DND-41 (cell line): ENCODE results near the gene ZER1.

Source experiments
- ATAC-seq: fragments of 200-7000 bp; cut with Tn5 transposase; 3 replicates; pipeline ENCODE4 v1.9.1; 2021; ENCODE audit warnings: low read depth; ENCODE audit not compliant: insufficient read depth
- DNase-seq: peaks from one replicate; pipeline ENCODE4 v3.0.0-alpha.2; 2020
- H2AFZ ChIP-seq: 2 replicates; pipeline ENCODE4 v1.6.0; 2012; ENCODE audit warnings: low read depth, low read length
- H3K27ac ChIP-seq: 2 replicates; pipeline ENCODE4 v1.5.1; 2012; ENCODE audit warnings: low read length, inconsistent platforms
- H3K27me3 ChIP-seq: fragments of 200-600 bp; sonication (generic); 2 replicates; pipeline ENCODE4 v1.6.0; 2012; ENCODE audit warnings: low read length, mild to moderate bottlenecking, inconsistent platforms; ENCODE audit not compliant: insufficient read depth, poor library complexity
- H3K36me3 ChIP-seq: 2 replicates; pipeline ENCODE4 v1.5.1; 2012; ENCODE audit warnings: low read length, inconsistent platforms; ENCODE audit not compliant: insufficient read depth
- H3K4me1 ChIP-seq: 2 replicates; pipeline ENCODE4 v1.5.1; 2012; ENCODE audit warnings: mild to moderate bottlenecking, low read length; ENCODE audit not compliant: insufficient read depth
- H3K4me2 ChIP-seq: 2 replicates; pipeline ENCODE4 v1.6.0; 2012; ENCODE audit warnings: mild to moderate bottlenecking, moderate library complexity, low read length, inconsistent platforms; ENCODE audit not compliant: insufficient read depth
- H3K4me3 ChIP-seq, 2 experiments: fragments of 200-600 bp in 1 of 2; shearing (Covaris generic) in 1 of 2; 2 replicates each; pipeline ENCODE4 v1.5.1; 2012 to 2016; ENCODE audit warnings: inconsistent platforms in 2 of 2, low read length in 2 of 2, mild to moderate bottlenecking in 2 of 2, low read depth in 1 of 2, moderate library complexity in 1 of 2
- H3K79me2 ChIP-seq: 2 replicates; pipeline ENCODE4 v1.6.0; 2012; ENCODE audit warnings: low read length, inconsistent platforms; ENCODE audit not compliant: insufficient read depth
- H3K9ac ChIP-seq: 2 replicates; pipeline ENCODE4 v1.6.0; 2012; ENCODE audit warnings: low read depth, mild to moderate bottlenecking, inconsistent platforms, low read length, moderate library complexity
- H3K9me3 ChIP-seq: 2 replicates; pipeline ENCODE4 v1.5.1; 2012; ENCODE audit warnings: low read length, moderate library complexity, mild to moderate bottlenecking, inconsistent platforms; ENCODE audit not compliant: insufficient read depth, severe bottlenecking
- H4K20me1 ChIP-seq: 2 replicates; pipeline ENCODE4 v1.6.0; 2012; ENCODE audit warnings: low read length; ENCODE audit not compliant: insufficient read depth
- CTCF ChIP-seq: IDR thresholded peaks from 2 replicates; pipeline ENCODE4 v1.5.1; 2012; ENCODE audit warnings: borderline replicate concordance, low read length, moderate library complexity, mild to moderate bottlenecking; ENCODE audit not compliant: poor library complexity, severe bottlenecking; ENCODE audit errors: extremely low read depth
- EZH2 ChIP-seq: IDR thresholded peaks from 3 replicates; pipeline ENCODE4 v1.6.1; 2012; ENCODE audit warnings: borderline replicate concordance, low read depth, mild to moderate bottlenecking, moderate library complexity, low read length, inconsistent platforms; ENCODE audit not compliant: severe bottlenecking

Gene ZER1

DNA sequence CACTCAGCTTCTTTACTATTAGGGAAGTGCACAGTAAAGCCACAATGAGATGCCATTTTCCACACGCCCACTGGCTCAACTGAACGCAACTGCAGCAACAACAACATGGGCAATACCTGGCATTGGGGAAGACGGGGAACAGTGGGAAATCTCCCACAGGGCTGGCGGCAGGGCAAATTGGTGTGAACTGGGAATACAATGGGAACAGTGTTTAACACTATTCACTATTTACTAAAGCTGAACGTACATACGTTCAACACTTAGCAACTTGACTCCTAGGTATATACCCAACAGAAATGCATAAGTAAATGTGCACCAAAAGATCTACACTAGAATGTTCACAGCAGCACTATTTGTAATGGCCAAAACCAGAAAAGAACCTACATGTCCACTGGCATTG, 14.1 kb downstream of the ZER1 start:
- H3K9me3 ChIP-seq = no peaks in the 10 kb centered on the region
- H3K4me3 ChIP-seq = no peak overlapping the region
- H2AFZ ChIP-seq = no peak overlapping the region
- H3K9ac ChIP-seq = no peak overlapping the region
- no peaks in the 10 kb centered on the region for H3K4me1 ChIP-seq
- peaks cover 20% of the 10 kb centered on the region for H3K36me3 ChIP-seq
- H3K27ac ChIP-seq = no peak overlapping the region
- ATAC-seq (no peak), DNase-seq (no peak)
- no peaks in the 10 kb centered on the region for H3K27me3 ChIP-seq
- no peak overlapping the region for H3K4me2 ChIP-seq
- H4K20me1 ChIP-seq = no peaks in the 10 kb centered on the region
- H3K79me2 ChIP-seq = no peaks in the 10 kb centered on the region
- TF ChIP-seq EZH2 (no peak), CTCF (no peak)

DNA sequence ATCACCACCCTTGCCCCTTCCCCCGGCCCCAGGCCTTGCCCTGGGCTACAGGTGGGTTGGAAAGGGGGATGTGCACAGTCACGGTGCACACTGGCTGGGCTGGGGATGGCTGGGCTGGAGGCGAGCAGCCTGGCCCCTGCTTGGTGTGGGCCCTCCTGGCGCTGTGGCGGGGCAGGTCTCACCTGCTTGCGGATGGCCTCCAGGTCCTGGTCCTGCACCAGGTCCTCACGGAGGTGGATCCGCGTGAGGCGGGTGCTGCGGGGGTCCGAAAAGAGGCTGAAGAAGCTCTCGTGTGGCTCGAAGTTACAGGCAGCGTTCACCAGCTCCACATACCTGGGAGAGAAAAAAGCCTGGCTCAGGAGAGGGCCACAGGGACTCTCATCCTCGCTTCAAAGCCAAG, 18.1 kb downstream of the ZER1 start:
- no peak for ATAC-seq
- Histone ChIP-seq H3K4me1 (no peaks in the 10 kb centered on the region), H3K9ac (no peak overlapping the region), H3K79me2 (no peaks in the 10 kb centered on the region), H3K4me2 (no peak overlapping the region), H3K27ac (no peak overlapping the region), H3K27me3 (no peaks in the 10 kb centered on the region), H4K20me1 (no peaks in the 10 kb centered on the region), H3K4me3 (no peak overlapping the region), H3K36me3 (peaks cover 37% of the 10 kb centered on the region), H2AFZ (no peak overlapping the region), H3K9me3 (no peaks in the 10 kb centered on the region)
- no peak for TF ChIP-seq EZH2
- no peak for DNase-seq

- no peaks in the 10 kb centered on the region for H3K9me3 ChIP-seq
- H3K36me3 ChIP-seq = peaks cover 37% of the 10 kb centered on the region
- H3K79me2 ChIP-seq = no peaks in the 10 kb centered on the region
- H2AFZ ChIP-seq = no peak overlapping the region
- no peaks in the 10 kb centered on the region for H3K4me1 ChIP-seq
- no peak for ATAC-seq
- H3K27ac ChIP-seq = no peak overlapping the region
- H4K20me1 ChIP-seq = no peaks in the 10 kb centered on the region
- H3K4me3 ChIP-seq = no peak overlapping the region
- no peak overlapping the region for H3K4me2 ChIP-seq
- H3K9ac ChIP-seq = no peak overlapping the region
- DNase-seq = no peak
- H3K27me3 ChIP-seq = no peaks in the 10 kb centered on the region
- TF ChIP-seq EZH2 (no peak), CTCF (no peak)
Observed at GRCh38 chr9:128750926-128751595, 20.7 kb downstream of the ZER1 start.

- no peak overlapping the region for H3K4me3 ChIP-seq
- H3K27me3 ChIP-seq = no peaks in the 10 kb centered on the region
- H2AFZ ChIP-seq = no peak overlapping the region
- peaks cover 15% of the 10 kb centered on the region for H3K36me3 ChIP-seq
- no peak overlapping the region for H3K27ac ChIP-seq
- H3K9me3 ChIP-seq = no peaks in the 10 kb centered on the region
- H3K9ac ChIP-seq = no peak overlapping the region
- H3K79me2 ChIP-seq = no peaks in the 10 kb centered on the region
- TF ChIP-seq CTCF (no peak), EZH2 (no peak)
- no peaks in the 10 kb centered on the region for H3K4me1 ChIP-seq
- no peaks in the 10 kb centered on the region for H4K20me1 ChIP-seq
- DNase-seq (no peak), ATAC-seq (no peak)
- no peak overlapping the region for H3K4me2 ChIP-seq
Observed at GRCh38 chr9:128747241-128747640, 24.5 kb downstream of the ZER1 start.
